HG03457 (cell line): ENCODE measurements around the gene CELF2.

Experiments used
- ATAC-seq: cut with Tn5 transposase; IDR thresholded peaks from one replicate; pipeline ENCODE4 v1.9.1; 2021; ENCODE audit warnings: moderate number of reproducible peaks; ENCODE audit not compliant: unreplicated experiment

CELF2 gene

DNA sequence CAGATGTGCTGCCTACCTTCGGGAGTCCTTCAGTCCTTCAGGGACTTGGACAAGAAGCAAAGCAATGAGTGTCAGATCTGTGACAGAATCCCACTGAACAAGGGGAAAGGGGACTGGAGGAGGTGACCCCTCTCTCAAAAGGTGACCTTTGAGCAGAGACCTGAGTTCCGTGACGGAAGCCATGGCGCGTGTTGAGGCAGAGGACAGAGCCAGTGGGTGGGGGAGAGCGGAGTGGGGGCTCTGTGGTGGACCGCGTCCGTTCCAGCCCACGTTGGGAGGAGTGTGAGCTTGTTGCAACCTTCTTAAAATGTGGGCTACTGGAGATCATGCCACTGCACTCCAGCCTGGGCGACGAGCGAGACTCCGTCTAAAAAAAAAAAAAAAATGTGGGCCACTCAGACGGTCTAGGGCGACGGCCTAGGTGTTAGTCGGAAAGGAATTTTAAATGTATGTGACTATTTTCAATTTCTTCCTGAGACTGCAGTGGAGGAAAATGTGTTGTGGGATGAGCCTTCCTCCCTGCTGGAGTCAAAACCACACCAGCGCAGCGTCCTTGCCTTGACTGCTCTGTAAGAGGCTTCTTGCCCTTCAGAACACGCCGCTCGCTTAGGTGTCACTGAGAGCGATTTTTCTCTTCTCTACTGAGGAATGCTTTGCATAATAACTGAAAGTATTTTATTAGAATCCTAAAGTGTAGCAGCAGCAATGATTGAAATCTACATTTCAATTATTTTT, 272.7 kb downstream of the CELF2 start:
- no peak for ATAC-seq

DNA sequence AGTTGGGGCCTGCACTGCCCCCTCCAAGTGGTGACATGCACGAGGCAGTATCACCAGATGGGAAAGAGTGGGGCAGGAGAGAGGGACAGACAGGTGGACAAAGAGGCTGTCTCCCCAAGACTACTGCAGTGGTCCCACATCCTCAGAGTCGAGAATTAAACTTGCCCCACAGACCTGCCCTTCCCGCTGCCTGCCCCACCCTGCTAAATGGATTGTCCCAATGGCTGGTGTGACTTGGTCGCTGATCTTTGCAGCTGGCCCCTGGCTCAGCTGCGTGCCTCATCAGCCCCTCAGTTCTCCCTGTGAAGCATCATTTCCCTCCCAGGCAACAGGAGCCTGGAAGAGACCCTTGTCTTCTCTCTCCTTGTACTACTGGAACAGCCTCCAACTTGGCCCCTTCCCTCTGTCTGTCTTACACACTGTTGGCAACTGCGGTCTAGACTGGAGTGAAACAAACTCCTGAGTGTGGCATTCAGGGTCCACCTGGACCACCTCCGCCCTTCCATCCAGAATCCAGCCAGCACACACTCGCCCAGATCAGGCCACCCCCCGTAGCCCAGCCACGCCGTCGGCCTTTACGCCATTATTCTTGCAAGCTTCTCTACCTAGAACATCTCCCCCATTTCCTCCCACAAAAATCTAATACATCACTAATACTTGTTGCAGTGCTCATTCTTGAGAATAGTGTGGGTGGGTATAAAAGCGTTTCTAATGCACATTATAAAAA, 275.1 kb downstream of the CELF2 start:
- no peak for ATAC-seq

DNA sequence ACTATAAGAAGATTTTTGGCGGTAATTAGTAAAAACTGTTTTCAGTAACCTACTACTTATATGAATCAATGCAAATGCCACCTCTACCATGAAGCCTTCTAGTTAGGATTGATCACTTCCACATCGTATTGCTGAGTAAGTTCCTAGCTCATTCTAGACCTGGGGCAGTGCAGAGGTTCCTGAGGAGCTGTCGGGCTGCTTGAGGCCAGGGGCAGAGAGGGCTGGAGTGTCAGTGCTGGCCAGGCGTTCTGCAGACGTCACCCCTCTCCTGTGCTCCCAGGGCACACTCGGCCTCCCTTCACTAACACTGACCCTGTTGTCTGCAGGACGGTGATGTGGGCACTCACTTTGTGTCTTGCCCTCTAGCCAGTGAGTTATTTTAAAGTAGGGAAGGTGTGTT, 275.7 kb downstream of the CELF2 start:
- ATAC-seq: no peak

DNA sequence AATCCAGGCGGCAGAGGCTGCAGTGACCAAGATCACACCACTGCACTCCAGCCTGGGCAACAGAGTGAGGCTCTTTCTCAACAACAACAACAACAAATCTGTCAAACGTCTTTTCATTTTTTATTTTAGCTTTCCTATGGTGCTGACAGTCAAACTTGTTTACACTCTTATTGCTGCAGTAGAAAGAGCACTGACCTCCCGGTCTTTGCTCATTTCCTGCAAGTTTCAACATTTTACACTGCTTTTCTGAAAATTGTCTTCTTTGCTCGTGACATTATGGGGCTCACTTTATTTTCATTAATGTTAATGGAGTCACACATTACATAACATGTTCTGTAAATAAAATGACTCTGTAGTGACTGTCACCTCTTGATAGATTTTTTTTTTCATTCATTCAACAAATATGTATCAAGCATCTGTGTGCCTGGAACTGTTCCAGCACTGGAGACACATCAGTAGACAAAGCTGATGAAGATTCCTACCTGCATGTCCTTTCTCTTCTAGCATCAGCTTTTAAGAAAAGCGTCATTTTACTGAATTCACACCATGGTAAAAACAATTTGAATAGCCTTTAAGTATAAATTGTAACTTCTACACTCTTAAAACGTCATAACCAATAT, 277.3 kb downstream of the CELF2 start:
- no peak for ATAC-seq

DNA sequence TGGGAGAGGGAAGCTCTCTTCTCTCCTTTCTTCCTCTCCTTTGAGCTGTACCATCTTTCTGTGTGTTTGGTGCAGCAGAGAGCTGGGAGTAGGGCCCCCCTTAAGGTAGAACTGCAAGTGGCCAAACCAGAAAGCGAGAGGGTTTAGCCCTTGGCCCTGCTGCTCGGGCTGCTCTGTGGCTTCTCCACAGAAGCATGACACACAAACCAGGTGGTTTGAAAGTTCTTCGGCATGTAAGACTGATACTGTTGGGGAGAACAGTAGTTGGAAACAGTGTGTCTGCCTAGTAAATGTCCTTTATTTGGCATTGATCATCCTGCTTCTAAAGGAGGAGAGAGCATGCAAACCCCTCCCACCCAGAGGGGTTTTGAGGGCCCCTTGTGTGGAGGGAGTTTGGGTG, 277.8 kb downstream of the CELF2 start:
- ATAC-seq: no peak

DNA sequence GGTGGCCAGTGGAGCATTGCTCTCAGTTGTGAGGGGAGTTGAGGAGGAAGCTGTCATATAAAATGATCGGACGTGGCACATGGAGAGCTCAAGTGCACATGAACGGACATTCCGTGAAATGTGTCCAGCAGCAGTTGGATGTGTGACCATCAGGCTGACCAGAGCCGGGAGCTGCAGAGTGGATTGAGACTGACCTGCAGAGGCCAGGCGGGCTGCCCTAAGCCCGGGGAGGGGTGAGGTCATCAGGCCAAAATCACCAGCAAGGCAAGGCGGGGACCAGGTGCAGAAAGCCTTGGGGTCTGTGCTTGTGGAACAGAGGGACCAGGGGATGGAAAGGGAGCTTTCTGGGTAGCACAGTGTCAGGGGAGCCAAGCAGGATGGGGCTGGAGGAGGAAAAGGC, 279.5 kb downstream of the CELF2 start:
- ATAC-seq: no peak

DNA sequence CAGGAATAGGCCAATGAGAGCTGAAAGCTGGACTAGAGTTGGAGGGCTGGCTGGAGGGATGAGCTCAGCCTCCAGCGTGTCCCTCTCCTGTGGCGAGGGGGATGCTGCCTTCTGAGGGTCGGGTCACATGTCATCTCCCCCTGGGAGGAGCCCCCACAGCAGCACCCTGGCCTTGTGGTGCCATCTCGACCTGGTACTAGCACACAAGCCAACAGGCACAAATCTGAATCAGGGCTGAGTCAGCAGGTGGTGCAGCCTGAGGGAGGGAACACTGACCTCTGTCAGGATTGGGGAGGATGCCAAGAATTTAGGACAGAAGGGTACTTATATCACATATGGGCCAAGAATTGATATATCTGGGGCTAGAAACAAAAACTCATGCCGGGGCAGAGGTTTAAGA, 280.4 kb downstream of the CELF2 start:
- no peak for ATAC-seq

DNA sequence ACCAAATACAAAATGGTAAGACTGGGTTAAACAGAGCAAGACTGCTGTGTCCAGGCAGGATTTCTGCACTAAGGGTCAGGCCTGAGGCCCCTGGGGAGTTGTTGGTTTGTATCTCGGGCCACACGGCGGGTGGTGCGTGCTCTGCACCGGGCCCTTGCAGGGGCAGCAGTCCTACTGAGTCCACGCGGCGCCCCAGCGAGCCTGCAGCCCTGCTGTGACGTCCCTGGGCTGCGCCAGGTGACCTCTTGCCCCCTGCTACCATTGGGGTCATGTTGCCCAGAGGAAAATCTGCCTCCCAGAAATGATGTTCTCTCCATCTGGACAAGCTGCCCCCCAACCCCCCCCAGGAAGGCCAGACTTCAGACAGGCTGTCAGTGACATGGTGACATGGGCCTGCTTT, 281.5 kb downstream of the CELF2 start:
- no peak for ATAC-seq

DNA sequence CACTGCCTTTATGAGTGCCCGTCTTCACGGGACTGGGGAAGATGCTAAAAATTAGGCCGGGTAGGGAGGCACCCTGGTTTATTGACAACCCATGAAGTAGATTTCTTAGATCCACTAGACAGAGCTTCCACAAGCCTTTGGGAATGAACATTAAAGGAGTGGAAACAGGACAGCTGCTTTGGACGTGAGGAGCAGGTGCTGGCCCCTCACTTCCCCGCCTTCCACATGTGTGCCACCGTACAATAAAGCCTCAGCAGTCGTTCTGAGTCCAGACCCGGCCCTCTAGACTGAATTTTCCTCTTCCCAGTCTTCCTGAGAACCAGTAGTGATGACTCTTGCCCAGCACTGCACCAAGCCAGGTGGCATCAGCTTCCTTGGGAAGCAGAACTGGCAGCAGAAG, 282.4 kb downstream of the CELF2 start:
- ATAC-seq: no peak

DNA sequence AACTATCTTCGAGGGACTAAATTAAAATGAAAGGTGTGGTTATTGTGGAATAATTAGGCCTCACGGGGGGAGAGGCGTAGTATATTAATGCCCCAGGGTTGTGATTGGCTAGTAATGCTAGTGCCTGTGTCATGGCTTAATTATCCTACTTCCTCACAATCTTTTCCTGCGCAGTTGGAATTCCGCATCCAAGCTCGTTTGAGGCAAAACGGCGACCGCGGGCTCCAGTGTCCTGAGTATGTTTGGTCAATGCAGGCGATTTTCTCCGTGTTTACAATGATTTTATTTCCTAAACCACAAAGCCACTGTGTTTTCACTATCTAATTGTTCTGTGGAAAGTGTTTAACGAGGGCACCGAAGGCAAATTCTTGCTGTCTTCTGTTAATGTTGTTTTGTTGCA, 282.9 kb downstream of the CELF2 start:
- no peak for ATAC-seq

DNA sequence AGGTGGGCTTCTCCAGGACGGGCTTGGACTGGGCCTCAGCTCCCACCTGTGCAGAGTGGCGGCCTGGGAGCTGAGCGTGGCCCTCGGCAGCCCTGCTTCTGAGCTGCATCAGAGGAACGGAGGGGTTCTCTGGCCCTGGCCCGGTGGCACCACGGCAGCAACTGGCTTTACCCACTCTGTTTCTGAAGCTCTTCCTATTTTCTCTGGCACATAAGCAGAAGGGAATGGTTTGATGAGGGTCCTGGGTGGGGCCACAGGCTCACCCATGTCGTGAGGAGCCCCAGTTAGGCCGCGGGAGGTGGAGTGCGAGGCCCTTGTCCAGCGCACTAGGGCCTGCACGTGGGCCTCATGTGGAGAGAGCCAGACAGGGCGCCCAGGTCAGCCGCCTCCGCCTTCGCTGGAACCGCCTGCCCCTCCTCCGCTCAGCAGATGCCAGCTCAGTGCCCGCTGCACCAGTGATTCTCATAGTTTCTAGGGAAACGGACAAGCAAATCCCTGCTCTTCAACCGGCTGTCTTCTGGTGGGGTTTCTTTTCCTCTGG, 284.0 kb downstream of the CELF2 start:
- ATAC-seq: no peak

DNA sequence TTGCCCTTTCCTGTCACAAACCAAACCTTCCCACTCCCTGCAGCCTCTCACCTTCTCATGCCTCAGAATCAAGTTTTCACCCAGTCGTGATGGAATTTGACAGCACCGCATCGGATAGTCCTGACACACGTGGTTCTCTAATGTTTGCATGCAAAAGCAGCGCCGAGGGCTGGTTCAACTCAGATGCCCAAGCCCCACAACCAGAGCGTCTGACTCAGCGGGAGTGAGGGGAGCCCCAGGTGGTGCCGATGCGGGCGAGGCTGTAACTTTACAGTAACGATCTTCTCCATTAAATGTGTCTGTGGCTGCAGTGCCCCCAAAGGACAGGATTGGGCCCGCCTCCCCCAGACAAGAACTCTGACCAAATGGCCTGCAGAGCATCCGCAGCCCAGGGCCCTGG, 284.5 kb downstream of the CELF2 start:
- no peak for ATAC-seq

DNA sequence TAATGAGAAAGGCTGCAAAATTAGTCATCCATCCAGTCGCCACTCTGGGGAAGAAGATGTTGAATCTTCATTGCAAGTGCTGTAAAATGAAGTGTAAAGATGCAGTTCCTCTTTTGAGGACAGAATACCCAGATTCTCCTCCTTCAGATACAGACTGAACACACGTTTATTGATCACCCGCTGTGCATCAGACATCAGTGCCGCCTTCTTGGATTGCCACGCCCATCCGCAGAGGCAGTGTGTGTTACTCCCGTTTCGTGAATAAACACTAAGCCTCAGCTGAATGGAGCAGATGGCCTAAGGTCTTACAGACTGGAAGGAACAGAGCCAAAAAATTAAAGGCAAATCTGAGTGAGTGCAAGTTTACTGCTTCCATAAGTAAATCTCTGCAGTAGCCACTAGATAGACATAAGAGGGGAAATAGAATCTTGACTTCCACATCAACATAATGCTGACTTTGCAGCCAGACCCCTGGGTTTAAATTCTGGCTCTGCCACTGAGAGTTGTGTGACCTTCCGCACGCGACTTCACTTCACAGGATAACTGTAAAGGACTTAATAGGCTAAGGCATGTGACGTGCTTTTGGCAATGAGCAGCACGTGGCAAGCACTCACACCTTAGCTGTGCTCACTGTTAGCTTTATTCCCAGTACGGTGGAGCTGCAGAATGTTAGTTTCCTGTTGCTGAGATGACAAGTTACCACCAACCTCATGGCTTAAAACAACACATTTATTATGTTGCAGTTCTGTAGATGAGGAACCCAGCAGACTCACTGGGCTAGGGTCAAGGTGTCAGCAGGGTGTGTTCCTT, 285.9 kb downstream of the CELF2 start:
- ATAC-seq: no peak

DNA sequence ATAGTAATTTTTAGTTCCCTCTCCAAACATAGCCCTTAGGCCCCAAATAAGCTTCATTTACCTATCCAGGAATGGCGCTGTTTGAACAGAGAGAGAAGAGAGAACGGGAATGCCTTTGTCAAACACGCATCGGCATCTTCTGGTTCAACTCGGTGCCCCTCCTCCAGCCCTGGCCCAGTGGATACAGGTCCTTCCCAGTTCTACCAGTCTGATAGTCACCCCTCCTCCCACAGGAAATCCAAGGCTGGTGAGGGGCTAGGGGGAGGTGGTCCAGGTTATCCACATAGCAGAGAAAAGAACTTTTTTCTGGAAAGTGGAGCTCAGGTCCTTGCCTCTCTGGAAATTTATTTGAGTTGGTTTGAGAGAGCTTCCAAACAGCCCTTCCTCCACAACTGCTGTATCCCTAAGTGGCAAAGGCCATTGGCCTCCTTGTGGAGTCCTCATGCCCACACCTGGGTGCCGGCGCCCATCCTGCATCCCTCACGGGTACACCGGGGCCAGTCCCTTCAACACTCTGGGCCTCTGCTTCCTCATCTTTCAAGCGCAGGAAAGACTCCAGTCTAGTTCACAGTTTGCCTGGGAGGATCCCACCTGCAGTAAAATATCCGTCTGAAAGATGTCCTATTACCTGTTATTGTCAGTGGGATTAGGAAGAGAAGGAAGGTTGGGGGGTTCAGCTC, 287.4 kb downstream of the CELF2 start:
- ATAC-seq: no peak

DNA sequence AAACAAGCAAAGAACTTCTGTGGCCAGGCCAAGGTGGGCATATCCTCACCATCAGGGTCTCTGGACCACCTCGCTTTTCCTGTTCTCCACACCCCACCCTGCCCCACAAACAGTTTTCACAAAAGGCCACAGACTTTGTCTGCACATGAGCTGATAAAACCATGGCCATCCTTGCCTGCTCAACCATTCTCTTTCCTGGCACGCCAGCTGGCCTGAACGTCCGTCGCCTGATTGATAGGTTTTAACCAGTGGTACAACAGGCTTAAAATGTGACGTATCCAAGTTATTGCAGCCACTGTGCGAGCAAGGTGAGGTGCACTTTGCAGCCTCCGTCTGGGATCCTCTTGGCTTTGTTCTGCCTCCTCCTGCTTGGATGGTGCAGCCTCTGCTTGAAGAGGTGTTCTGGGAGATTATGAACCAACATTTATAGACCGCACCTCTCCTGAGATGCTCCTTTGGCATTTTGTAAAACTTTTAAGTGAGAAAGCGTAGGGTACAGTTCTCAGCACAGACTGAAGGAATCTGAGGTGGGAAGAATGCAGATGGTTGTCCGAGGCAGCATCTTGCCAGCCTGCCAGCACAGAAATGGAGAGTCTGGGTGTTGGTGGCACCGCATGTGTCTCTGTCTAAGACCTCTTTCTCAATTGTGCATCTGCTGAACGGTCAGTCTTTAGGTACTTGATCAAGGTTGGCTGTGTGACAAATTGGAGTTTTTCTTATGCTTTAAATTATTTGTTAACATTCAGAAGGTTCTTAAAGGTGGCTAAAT, 288.3 kb downstream of the CELF2 start:
- ATAC-seq: no peak

DNA sequence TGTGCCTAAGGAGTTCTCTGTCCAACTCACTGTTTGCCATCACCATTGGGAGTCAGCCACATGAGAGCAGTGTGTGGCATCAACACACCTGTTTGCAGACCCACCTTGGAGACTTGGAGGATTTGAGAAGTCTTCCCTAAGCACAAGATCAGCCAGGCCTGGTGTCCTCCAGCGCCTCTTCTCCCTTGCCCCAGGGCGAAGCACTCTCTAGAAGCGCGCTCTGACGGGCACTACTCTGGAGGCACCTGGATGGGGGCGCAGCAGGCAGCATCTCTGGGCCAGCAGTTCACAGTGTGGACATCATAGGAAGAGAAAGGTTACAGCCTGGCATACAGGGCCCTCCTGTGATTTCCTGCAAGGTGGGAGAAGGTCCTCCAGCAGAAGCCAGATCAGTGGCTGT, 289.3 kb downstream of the CELF2 start:
- ATAC-seq: no peak

DNA sequence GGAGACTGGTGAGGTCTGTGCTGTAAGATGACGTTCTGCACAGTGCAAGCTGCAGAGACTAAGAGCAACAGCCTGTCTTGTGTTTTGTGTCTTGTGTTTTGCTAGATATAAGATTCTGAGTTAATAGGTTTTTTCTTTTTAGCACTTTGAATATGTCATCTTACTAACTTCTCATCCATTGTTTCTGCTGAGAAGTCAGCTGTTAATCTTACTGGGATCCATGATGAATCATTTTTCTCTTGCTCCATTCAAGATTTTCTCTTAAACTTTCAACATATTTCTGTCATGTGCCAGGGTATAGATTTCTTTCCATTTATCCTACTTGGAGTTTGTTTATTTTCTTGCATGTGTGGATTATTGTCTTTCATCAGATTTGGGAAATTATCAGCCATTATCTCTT, 290.3 kb downstream of the CELF2 start:
- ATAC-seq: no peak

DNA sequence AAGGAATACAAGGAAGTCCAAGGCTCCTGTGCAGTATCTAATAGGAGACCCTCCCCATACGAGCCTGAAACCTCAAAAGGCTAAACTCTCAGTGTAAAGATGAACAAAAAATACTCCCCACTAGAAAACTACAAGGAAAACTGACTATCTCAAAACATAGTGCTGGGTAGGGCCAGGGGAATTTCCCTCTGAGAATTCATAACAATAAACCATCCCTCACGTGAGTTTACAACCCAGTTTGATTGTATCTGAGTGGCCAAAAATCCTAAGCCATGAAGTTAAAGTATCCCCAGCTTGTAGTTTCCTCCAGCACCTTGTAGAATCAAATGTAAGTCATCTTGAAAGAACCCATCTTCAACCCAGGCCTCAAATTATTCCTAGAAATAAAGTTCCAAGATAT, 293.4 kb downstream of the CELF2 start:
- no peak for ATAC-seq

DNA sequence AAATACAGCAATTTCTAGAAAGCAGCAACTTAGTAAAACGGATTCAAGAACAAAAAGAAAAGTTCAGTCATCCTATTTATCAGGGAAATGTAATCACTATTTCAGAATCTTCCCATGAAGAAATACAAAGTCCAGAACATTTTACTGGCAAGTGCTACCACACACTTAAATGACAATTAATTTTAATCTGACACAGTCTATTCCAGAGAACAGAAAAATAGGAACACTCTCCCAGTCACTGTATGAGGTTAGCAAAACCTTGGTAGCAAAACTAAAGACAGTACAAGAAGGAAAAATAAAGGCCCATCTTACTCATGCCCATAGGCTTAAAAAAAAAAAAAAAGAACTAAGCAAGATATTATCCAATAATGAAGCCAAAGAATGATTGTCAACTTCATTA, 295.8 kb downstream of the CELF2 start:
- ATAC-seq: no peak
